GM19452 (cell line): ENCODE data around the gene SMARCA2.

Experiments
- ATAC-seq: cut with Tn5 transposase; IDR thresholded peaks from one replicate; pipeline ENCODE4 v1.9.1; 2021; ENCODE audit not compliant: unreplicated experiment

Gene SMARCA2

DNA sequence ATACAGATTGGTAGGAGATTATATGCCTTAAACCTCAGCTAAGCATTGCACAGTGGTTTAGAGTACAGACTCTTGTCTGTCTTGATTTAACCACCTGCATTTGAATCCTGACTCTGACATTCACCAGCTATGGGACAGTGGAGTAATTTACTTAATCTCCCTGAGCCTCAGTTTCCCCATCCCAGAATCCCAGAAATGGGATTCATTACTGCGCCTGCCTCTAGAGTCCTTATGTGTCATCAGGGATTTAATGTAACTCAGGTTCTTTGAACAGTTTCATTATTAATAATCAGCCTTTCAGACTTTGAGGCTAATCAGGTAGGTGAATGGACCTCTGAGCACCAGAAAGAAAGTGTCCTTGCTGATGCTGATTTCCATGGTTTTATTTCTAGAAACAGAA is 149.1 kb downstream of the SMARCA2 start:
- ATAC-seq: no peak

DNA sequence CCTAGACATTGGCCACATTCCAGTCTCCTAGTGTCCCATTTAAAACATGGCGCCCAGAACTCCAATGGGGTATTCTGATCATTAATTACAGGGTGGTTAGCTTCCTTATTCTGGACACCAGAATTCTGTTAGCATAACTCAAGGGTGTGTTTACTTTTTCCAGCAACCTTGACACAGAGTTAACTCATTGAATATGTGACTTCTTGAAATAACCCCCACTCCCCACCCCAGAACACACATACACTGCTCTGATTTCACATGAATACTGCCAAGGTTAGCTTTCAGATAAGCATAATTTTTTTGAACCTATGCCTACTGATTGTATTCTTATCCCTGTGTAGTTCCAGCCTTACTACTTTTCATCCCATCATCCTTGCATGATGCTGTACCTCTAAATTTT is 151.1 kb downstream of the SMARCA2 start:
- no peak for ATAC-seq

DNA sequence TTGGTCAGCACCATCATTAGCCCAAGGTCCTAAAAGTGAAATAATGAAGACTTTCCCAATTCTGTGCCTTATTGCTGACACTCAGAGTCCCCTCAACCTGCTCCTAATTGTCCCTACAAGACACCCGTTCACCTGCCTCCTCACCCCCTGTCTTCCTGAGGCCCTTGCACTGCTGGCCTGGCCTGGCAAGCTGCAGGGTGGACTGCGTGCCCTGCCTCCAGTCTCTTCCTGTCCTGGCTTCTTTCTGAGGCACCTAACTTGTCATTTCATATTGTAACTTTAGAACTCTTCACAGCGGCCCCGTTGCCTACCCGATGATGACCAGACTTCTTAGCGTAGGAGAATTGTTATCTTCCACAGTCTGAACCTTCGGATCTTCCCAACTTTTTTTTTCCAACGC is 153.9 kb downstream of the SMARCA2 start:
- no peak for ATAC-seq

DNA sequence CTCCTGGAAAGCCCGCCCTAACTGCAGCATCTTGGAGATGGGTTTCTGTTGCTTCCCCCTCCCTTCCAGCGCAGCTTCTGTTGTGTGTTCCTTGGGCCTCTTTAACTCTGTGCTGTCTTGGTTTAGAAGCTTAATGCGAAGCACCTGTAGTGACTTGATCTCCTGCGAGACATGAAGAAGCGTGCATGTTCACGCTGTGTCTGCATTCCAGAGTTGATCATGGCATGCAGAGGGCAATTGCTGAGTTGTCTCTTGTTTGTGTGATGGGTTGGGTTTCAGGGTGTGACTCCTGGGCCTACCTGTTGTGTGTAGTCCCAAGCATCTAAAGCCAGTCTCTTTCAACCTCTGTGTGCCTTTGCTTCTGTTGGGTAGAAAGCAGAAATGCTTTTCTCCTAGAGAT is 155.6 kb downstream of the SMARCA2 start:
- no peak for ATAC-seq

DNA sequence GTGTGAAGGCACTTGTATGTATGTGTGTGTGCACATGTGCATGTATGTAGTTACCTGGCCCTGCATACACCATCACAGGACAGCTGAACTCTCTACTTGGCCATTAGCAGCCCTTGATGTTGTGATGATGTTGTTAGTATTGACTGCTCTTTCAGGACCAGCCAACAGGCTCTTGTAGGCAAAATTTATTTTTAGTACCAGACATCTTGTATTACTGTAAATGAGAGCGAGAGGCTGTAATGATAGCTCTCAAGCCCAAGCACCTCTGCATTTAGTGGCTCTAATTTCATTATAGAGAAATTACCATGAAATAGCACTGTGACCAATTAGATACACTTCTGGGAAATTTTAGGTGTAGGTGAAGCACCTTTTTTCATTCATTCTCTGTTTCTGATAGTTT is 158.0 kb downstream of the SMARCA2 start:
- no peak for ATAC-seq

DNA sequence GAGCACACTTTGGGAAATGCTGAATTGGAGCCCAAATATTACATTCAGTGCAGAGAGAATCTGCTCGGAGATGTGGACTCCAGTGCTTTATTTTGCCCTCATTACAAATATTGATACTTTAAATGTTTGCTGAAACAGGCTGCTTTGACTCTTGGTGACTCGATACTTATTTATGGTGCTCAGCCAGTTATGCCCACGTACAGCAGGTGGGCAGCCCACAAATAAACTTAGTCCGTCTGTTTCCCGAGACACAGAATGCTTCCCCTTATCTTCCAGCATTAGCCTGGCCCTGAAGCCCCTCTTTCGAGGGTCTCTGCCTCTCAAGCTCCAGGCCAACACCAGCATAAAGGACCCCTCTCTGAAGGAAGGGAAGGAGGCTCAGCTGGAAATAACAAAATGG is 158.7 kb downstream of the SMARCA2 start:
- ATAC-seq: no peak

DNA sequence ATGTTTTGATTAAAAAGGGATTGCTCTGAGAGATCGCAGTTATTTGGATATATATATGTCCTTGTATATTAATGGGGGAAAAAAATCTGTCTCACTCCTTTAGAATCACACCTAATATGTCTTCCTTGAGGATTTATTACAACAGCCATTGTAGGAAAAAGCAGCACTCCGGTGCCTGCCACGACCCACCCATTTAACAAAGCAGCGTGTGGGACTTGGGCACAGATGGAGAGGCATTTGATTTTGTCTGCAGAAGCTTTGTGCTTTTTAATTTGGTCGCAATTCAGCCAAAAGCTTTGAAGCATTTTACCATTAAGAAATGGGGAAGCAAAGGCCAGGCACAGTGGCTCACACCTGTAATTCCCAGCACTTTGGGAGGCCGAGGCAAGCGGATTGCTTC is 159.2 kb downstream of the SMARCA2 start:
- ATAC-seq: no peak

DNA sequence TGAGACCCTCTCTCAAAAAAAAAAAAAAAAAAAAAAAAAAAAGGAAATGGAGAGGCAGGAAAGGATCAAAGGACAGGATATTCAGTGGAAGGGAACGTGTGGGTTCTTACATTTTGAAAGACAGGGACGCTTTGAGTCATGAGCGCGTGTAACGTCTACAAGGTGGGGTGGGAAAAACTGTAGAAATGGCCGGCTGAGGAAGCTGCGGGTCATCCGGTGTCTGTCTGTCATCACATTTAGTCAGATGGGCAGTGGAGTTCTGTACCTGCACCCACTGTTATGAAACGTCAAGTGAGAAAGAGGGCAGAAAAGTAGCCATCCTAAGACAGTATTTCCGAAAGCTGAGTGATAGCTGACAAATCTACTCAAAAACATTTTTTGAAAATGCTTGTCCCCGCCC is 159.8 kb downstream of the SMARCA2 start:
- ATAC-seq: no peak

DNA sequence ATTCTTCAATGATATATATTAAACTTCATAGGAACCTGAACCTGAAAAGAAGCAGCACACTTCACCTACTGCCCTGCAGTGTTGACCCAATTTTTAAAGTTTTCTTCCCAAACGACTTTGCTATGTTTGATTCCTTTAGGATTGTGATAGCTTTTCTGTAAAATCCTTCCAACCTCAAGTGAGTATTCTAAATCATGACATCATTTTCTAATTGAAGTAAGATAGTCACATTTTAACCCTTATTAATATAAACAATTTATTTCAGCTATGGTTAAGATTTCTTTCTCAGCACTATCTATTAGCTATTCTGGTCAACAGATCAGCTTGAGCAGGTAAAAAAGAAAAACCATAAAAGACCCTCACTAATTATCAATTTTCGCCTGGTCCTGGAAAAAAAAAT is 162.0 kb downstream of the SMARCA2 start:
- ATAC-seq: no peak

DNA sequence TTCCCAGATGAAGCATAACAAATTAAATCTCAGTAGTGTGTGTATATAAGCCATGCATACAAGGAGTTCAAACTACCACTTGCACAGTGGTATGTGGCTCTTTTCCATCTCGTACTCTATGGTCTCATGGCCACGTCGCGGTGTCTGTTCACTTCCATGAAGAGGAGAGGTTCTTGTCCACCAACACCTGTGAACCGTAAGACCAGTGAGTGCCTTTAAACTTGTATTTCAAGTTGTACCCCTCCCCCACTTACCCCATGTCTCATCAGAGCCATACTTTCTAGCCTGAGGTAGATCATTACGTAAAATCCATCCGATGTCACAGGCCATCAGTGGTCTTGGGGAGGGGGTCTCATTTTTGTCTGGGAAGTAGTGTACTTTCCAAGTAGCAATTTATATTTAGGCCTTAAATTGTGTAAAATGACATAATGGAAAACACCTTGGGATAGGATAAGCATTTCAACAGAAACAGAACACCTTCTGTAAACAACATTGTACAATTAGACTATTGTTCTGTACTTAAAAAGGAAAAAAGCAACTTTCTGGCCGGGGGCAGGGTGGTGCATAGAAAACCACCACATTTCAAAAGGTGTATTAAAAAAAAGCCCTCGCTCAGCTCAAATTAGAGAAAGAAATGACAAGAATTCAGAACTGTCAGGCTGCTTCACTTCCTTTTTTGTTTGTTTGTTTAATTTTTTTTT is 163.0 kb downstream of the SMARCA2 start:
- ATAC-seq: no peak

DNA sequence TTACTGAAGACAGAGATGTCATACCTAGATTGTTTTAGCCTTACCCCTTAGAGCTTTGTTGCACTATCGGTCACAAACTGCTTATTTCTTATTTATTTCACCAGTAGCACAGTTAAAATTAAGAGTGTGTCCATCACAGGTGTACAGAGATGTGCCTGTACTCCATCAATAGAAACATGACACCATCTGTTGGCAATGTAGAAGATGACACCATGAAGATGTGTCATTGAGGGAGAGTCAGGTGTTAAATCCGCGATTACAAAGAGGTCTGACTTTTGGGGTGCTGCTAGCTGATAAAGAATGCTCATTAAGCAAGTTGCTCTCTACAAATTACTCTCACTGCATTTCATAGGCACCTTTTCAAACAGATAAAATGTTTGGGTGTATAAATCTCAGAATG is 164.4 kb downstream of the SMARCA2 start:
- no peak for ATAC-seq

DNA sequence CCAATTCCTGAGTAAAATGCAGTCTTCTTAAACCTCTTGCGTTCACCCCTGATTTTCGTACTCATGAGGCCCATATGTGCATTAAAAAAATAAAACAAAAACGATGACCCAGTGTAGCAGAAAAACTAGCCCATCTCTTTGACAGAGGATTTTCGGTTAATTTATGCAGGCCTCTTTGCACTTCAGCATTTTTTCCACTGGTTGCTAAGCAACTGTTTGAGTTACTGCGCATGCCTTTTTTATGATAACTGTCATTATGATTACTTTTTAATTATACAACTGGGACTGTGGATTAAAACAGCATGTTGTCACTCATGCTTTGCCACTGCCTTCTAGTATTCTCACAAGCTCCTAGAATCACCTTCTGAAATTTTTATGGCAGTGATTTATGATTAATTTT is 165.0 kb downstream of the SMARCA2 start:
- ATAC-seq: no peak

DNA sequence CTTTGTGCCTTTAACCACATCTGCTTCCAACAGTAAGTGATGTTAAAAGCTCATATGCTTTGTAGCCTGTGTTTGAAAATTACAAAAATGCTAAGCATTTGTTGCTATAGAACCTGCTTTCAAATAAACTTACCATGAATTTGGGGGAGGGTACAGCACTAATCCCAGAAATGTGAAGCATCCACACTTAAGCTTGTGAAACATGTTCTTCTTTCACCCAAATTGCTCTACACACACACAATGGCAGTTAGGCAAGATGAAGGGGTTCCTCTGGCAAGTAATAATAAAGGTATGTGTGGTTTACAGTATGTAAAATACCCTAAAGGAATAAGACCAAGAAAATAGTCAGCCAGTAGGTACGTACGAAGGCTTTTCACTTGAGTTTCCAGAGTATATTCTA is 165.6 kb downstream of the SMARCA2 start:
- ATAC-seq: no peak

DNA sequence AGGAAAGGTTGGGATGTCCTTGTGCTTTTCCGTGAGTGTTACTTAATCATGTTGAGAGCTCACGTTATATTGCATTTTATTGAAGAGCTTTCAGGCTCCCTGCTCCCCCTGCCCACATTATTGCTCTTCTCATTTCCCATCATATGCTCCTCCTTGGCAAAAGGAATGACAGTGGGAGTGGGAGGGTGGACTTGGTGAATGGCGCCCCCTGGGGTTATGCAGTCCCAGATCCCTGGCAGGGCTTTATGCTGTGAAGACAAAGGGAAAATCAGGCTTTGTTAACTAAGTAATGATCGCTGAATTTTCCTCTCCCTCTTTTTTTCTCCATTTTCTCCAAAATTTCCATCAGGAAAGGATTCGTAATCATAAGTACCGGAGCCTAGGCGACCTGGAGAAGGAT is 166.6 kb downstream of the SMARCA2 start:
- no peak for ATAC-seq

DNA sequence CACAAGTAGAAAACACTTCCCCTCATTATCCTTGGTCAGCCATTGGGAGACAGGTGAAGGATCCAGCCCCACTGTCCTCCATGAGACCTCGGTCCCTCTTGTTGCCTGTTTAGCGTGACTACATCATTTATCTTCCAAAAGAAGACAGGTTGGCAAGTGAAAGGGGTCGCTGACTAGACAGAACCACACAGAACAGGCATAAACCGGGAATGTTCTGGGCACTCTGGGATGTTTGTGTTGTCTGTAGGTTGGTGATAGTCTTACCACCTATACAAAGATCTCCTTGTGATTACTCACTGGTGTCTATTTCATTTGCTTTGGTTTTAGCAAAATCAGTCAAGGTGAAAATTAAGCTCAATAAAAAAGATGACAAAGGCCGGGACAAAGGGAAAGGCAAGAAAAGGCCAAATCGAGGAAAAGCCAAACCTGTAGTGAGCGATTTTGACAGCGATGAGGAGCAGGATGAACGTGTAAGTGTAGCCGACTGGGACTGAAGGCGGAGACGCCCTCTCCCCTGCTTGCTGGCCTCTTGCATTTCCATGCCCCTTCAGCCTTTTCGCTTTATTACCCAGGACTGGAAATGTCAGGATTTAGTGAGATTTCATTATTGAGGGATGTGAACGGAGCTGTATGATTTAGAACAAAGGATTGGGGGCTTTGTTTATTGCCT is 175.9 kb downstream of the SMARCA2 start:
- no peak for ATAC-seq

DNA sequence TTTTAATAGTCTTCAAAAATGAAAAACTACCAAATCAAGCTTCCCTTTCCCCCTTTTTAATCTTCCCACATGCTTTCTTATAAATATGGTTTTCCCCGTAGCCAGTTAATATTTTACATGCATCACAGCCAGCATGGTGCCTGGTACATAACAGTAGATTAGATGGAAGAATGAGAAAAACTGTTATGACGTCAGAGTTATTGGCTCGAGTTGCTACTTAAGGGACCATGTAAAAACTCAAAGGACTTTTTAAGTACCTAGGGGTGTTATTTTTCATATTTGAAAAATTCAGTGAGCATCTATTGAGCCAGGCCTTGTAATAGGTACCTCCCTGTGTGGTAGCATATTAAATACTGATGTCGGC is 176.4 kb downstream of the SMARCA2 start:
- no peak for ATAC-seq

DNA sequence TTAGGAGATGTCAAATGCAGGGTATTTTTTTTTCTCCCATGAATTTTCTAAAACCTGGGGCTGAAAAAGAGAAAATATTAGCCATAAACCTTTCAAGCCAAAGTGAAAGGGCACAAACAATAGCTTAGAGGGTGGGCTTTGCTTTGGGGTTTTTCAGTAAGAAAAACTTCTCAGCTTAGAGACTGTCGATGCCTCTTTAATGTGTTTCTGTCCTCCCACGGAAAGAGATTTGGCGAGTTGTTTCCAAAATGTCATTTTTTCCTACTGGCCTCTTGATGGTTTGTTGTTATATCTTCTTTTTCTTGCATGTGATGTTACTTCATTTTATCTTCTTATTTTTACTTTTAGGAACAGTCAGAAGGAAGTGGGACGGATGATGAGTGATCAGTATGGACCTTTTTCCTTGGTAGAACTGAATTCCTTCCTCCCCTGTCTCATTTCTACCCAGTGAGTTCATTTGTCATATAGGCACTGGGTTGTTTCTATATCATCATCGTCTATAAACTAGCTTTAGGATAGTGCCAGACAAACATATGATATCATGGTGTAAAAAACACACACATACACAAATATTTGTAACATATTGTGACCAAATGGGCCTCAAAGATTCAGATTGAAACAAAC is 177.3 kb downstream of the SMARCA2 start:
- ATAC-seq: no peak

DNA sequence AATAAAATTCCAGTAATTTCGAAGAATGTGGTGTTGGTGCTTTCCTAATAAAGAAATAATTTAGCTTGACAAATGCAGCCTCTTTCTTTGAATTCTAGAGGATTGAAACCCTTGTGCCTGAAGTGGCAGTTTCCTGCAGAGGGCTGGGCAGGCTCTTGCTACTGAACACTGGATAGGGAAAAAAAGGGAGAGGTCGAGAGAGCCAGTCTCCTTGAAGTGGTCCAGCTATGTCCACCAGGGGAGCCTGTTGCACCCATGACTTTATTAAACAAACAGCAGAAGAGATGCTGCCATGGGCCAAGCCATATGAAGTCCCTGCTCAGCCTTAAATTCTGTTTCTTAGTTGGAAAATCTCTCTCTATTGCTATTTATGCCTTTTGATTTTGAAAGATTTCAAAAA is 178.4 kb downstream of the SMARCA2 start:
- no peak for ATAC-seq

DNA sequence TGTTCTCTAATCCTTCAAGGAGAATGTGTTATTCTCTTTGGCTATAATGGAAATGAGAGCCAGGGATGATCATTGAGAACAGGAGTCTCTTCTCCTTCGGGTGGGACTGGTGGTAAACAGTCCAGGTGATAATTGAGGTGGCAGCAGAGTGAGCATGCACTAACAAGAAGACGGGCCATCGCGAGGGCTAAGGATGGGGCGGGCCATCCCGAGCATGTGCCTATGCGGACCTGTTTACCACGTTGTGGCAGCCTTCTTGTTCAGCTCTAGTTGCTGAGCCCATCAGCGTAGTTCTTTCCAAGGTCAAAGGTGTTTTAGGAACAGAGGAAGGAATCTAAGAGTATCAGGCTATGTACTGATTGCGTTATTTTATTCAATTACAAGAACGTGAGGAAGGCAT is 180.1 kb downstream of the SMARCA2 start:
- ATAC-seq: no peak

DNA sequence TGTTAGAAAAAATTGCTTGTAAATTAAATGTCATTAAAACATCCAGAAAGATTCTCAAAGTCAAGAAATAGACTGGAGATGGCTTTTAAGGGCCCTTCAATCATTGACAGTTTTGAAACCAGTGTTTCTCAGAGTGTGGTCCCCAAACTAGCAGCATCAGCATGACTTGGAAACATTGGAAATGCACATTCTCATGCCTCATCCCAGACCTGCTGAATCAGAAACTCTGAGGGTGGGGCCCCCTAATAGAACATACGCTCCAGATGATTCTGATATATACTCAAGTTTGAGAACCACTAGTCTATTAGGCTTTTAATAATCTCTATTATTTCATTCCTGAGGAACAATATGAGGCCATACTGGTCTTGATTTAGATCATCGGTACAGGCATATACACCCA is 181.6 kb downstream of the SMARCA2 start:
- ATAC-seq: no peak

DNA sequence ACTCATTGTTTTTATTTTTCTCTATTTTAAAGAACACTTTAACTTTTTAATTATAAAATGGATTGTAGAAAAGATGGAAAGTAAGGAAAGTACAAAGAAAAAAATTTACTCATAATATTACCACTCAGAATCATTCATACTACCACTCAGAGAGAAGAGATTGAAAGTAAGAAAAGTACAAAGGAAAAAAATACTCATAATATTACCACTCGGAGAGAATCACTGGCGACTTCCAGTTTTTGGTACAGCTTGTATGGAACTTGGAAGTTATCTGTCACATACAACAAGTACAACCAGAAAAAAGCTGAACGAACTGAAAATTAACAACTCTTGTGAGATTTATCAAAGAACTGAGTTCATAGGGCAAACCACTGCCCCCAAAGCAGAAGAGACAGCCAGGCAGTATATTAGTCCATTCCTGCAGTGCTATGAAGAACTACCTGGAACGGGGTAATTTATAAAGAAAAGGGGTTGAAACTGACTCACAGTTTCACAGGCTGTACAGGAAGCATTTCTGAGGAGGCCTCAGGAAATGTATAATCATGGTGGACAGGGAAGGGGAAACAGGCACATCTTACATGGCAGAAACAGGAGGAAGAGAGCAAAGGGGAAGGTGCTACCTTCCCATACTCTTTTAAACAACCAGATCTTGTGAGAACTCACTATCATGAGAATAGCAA is 183.9 kb downstream of the SMARCA2 start:
- ATAC-seq: no peak
